Mucosa of descending colon (tissue), 3 donors: Measurements from ENCODE around the gene EPHB6. TPM values are rescaled to one million over a fixed set of nuclear protein-coding genes. Genes with fewer than 3 reads are reported as not detected.
A peak's percentile ranks its signal among the peaks of the same experiment; 100 is the strongest.

ENCODE experiments used
- ATAC-seq: fragments of 200-7000 bp; cut with Tn5 transposase; one replicate; pipeline ENCODE4 v1.9.1; 2020; ENCODE audit warnings: mild to moderate bottlenecking, moderate library complexity
- DNase-seq, 3 donors: peaks; one replicate each; pipeline ENCODE4 v3.0.0-alpha.2; 2020
- H3K36me3 ChIP-seq: fragments of 200-600 bp; one replicate; pipeline ENCODE4 v1.8.0; 2021; ENCODE audit warnings: low read depth, mild to moderate bottlenecking
- H3K4me1 ChIP-seq: fragments of 200-600 bp; one replicate; pipeline ENCODE4 v1.8.0; 2021; ENCODE audit warnings: low read depth, mild to moderate bottlenecking
- H3K4me3 ChIP-seq: fragments of 200-600 bp; one replicate; pipeline ENCODE4 v1.8.0; 2021; ENCODE audit warnings: mild to moderate bottlenecking
- H3K9me3 ChIP-seq: fragments of 200-600 bp; one replicate; pipeline ENCODE4 v1.8.0; 2021; ENCODE audit warnings: mild to moderate bottlenecking
- intact Hi-C, 2 donors: fragments of 100-400 bp; cut with DNase I in 1 of 2; cut with micrococcal nuclease in 1 of 2; formaldehyde crosslinking; loops; one replicate each; pipeline versions ENCODE4 v1.11.0 to v1.11.1; 2022; cut with DNase I, micrococcal nuclease
- total RNA-seq, 3 donors: library from RNA; stranded (reverse); fragmentation: NEBNext Ultra II Directional in 2 of 3; extraction: Animal tissue kit (Norgen Biotek cat#: 25700) in 2 of 3; gene quantifications; one replicate each; pipeline versions ENCODE4 v1.2.1 to v1.2.4, GENCODE V29; 2021 to 2023
- TF ChIP-seq, protein P1 (sequence below): fragments of 200-600 bp; IDR thresholded peaks from one replicate; pipeline ENCODE4 v1.8.0; 2022; ENCODE audit warnings: antibody characterized with exemption, mild to moderate bottlenecking
- donor health status: DM: no; HTN: no; CAD: no; lungs with moderate emphysema.
- donor health status: DM: no; HTN: no; CAD: no.
- donor health status: DM: no; HTN: yes; CAD: no.

EPHB6 gene
- total RNA-seq, 3 donors from 2014 or later: 1.2 to 8.7 (median 2.6) TPM

GRCh38 chr7:142908921-142909890, 54.3 kb downstream of the EPHB6 start:
- intact Hi-C loops: no loop called here
- no peak for DNase-seq

DNA sequence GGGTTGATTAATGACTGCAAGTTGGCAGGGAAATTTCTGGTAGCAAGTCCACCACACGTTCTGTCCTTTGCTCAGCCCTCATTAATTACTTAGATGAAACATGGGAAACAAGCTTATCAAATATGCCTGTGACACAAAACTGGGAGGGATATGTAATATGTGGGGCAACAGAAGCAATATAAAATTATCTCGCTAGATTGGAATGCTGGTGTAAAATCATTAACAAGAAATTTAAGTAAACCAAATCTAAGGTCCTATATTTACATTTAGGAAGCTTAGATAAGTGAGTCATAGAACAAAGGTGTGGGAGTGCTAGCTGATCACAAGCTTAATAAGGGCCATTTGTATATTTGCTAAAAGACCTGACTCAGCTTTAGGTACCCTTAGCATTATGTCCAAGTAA, 55.2 kb downstream of the EPHB6 start:
- TF ChIP-seq, protein P1, sequence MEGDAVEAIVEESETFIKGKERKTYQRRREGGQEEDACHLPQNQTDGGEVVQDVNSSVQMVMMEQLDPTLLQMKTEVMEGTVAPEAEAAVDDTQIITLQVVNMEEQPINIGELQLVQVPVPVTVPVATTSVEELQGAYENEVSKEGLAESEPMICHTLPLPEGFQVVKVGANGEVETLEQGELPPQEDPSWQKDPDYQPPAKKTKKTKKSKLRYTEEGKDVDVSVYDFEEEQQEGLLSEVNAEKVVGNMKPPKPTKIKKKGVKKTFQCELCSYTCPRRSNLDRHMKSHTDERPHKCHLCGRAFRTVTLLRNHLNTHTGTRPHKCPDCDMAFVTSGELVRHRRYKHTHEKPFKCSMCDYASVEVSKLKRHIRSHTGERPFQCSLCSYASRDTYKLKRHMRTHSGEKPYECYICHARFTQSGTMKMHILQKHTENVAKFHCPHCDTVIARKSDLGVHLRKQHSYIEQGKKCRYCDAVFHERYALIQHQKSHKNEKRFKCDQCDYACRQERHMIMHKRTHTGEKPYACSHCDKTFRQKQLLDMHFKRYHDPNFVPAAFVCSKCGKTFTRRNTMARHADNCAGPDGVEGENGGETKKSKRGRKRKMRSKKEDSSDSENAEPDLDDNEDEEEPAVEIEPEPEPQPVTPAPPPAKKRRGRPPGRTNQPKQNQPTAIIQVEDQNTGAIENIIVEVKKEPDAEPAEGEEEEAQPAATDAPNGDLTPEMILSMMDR: no peak
- peak; percentile 49 for ATAC-seq
- Histone ChIP-seq H3K4me3 (no peak overlapping the region), H3K9me3 (no peaks in the 10 kb centered on the region), H3K36me3 (no peaks in the 10 kb centered on the region), H3K4me1 (no peaks in the 10 kb centered on the region)
- no peak for DNase-seq
- intact Hi-C loops: no loop called here

More at GRCh38 chr7:142908921-142909890, 54.3 kb downstream of the EPHB6 start:
- TF ChIP-seq, protein P1: no peak
- ATAC-seq: peak; percentile 72
- no peak overlapping the region for H3K4me3 ChIP-seq
- H3K9me3 ChIP-seq: no peaks in the 10 kb centered on the region
- H3K4me1 ChIP-seq: no peaks in the 10 kb centered on the region
- H3K36me3 ChIP-seq: no peaks in the 10 kb centered on the region

DNA sequence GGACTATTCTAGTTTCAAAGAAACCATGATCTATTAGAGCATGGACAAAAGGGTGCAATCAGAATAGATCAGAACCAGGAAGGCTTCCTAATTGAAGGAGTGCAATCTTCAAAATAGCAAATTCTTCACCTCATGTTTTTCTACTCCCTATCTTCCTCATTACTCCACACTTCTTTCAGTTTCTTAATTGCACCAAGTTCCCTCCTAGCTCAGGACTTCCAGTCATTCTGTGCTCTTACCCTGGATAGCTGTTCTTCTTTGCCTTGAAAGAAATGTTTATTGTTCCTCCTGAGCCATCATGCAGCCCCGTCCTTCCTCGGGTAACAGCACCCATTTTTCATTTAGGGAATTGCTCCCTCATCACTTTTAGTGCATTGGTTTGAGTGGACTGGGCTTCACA, 55.6 kb downstream of the EPHB6 start:
- intact Hi-C loops: no loop called here
- no peaks in the 10 kb centered on the region for H3K4me1 ChIP-seq
- peak; percentile 13 for ATAC-seq
- TF ChIP-seq, protein P1: no peak
- no peak for DNase-seq
- no peaks in the 10 kb centered on the region for H3K36me3 ChIP-seq
- H3K9me3 ChIP-seq: no peaks in the 10 kb centered on the region
- no peak overlapping the region for H3K4me3 ChIP-seq

- ATAC-seq: no peak
- Histone ChIP-seq H3K9me3 (no peaks in the 10 kb centered on the region), H3K36me3 (no peaks in the 10 kb centered on the region), H3K4me3 (no peak overlapping the region), H3K4me1 (no peaks in the 10 kb centered on the region)
- TF ChIP-seq, protein P1: no peak
- intact Hi-C loops: no loop called here
- DNase-seq: no peak
Observed at GRCh38 chr7:142913051-142913450, 58.2 kb downstream of the EPHB6 start.

- Histone ChIP-seq H3K4me1 (no peaks in the 10 kb centered on the region), H3K9me3 (no peaks in the 10 kb centered on the region), H3K4me3 (no peak overlapping the region), H3K36me3 (no peaks in the 10 kb centered on the region)
- no peak for DNase-seq
- intact Hi-C loops: no loop called here
- TF ChIP-seq, protein P1: no peak
- ATAC-seq: no peak
Observed at GRCh38 chr7:142913566-142913965, 58.7 kb downstream of the EPHB6 start.
